Stomach smooth muscle (tissue), 2 donors: ENCODE results near the gene PCYT2.

Experiments
- H3K27ac ChIP-seq: one replicate; pipeline ENCODE4 v1.7.0; 2013; ENCODE audit warnings: mild to moderate bottlenecking, low read length, inconsistent platforms
- H3K27me3 ChIP-seq, 2 donors: one replicate each; pipeline ENCODE4 v1.7.0; 2013; ENCODE audit warnings: low read length in 2 of 2; ENCODE audit not compliant: insufficient read depth in 2 of 2, control insufficient read depth in 1 of 2
- H3K36me3 ChIP-seq, 2 donors: one replicate each; pipeline ENCODE4 v1.7.0; 2013; ENCODE audit warnings: low read length in 2 of 2; ENCODE audit not compliant: control insufficient read depth in 2 of 2, insufficient read depth in 2 of 2
- H3K4me1 ChIP-seq: one replicate; pipeline ENCODE4 v1.7.0; 2013; ENCODE audit warnings: low read length; ENCODE audit not compliant: control insufficient read depth, insufficient read depth
- H3K4me3 ChIP-seq, 2 donors: one replicate each; pipeline ENCODE4 v1.7.0; 2013; ENCODE audit warnings: low read length in 2 of 2
- H3K9ac ChIP-seq, 2 donors: one replicate each; pipeline ENCODE4 v1.7.0; 2013; ENCODE audit warnings: low read length in 2 of 2, mild to moderate bottlenecking in 1 of 2
- H3K9me3 ChIP-seq, 2 donors: one replicate each; pipeline ENCODE4 v1.7.0; 2013; ENCODE audit warnings: low read length in 2 of 2; ENCODE audit not compliant: control insufficient read depth in 2 of 2
- donor health status: healthy.
- donor health status: Pancreatic carcinoma.

The PCYT2 gene

GRCh38 chr17:81902653-81903414 lies 8.4 kb downstream of the PCYT2 start:
- Histone ChIP-seq H3K9me3 (no peaks in the 10 kb centered on the region), H3K27me3 (peaks cover 5 to 19% of the 10 kb centered on the region in 2 donors), H3K36me3 (peaks cover 7 to 19% of the 10 kb centered on the region in 2 donors), H3K9ac (no peak overlapping the region), H3K4me1 (peaks cover 12% of the 10 kb centered on the region), H3K4me3 (peak overlapping the region in 1 of 2 donors; percentile 55), H3K27ac (no peak overlapping the region)

GRCh38 chr17:81902023-81902652 lies 9.1 kb downstream of the PCYT2 start, which contains the start of gene NPB:
NPB (plus strand) TSS chr17:81902238; CDS start chr17:81902278, 40 bp downstream.
- Histone ChIP-seq H3K9ac (no peak within 1 kb of the TSS), H3K4me3 (peak within 1 kb of the TSS in 1 of 2 donors; percentile 55)

GRCh38 chr17:81901167-81902022 lies 9.8 kb downstream of the PCYT2 start:
- Histone ChIP-seq H3K4me3 (peak overlapping the region in 1 of 2 donors; percentile 55), H3K4me1 (peaks cover 12% of the 10 kb centered on the region), H3K9me3 (no peaks in the 10 kb centered on the region), H3K36me3 (peaks cover 7 to 23% of the 10 kb centered on the region in 2 donors), H3K27ac (no peak overlapping the region), H3K27me3 (peaks cover 5 to 19% of the 10 kb centered on the region in 2 donors), H3K9ac (no peak overlapping the region)

More at GRCh38 chr17:81902023-81902652, 9.1 kb downstream of the PCYT2 start, which contains the start of gene NPB:
- peaks cover 12% of the 10 kb centered on the region for H3K4me1 ChIP-seq
- H3K27ac ChIP-seq = no peak within 1 kb of the TSS
- H3K9me3 ChIP-seq = no peaks in the 10 kb centered on the region
- H3K27me3 ChIP-seq = peaks cover 5 to 19% of the 10 kb centered on the region in 2 donors
- peaks cover 7 to 19% of the 10 kb centered on the region in 2 donors for H3K36me3 ChIP-seq

GRCh38 chr17:81900181-81900820 lies 10.9 kb downstream of the PCYT2 start:
- Histone ChIP-seq H3K4me1 (peaks cover 12% of the 10 kb centered on the region), H3K9ac (no peak overlapping the region), H3K36me3 (peaks cover 9 to 29% of the 10 kb centered on the region in 2 donors), H3K4me3 (no peak overlapping the region), H3K27me3 (peaks cover 5 to 19% of the 10 kb centered on the region in 2 donors), H3K27ac (no peak overlapping the region), H3K9me3 (no peaks in the 10 kb centered on the region)

GRCh38 chr17:81899514-81900166 lies 11.6 kb downstream of the PCYT2 start:
- Histone ChIP-seq H3K4me3 (no peak overlapping the region), H3K4me1 (peaks cover 12% of the 10 kb centered on the region), H3K27ac (no peak overlapping the region), H3K36me3 (peaks cover 9 to 29% of the 10 kb centered on the region in 2 donors), H3K27me3 (peaks cover 5 to 19% of the 10 kb centered on the region in 2 donors), H3K9me3 (no peaks in the 10 kb centered on the region), H3K9ac (no peak overlapping the region)

- peaks cover 5 to 19% of the 10 kb centered on the region in 2 donors for H3K27me3 ChIP-seq
- H3K4me1 ChIP-seq = peaks cover 12% of the 10 kb centered on the region
- H3K36me3 ChIP-seq = peaks cover 9 to 33% of the 10 kb centered on the region in 2 donors
These were observed 12.3 kb downstream of the PCYT2 start for GRCh38 chr17:81898885-81899284.

GRCh38 chr17:81898029-81898866 lies 13.0 kb downstream of the PCYT2 start:
- Histone ChIP-seq H3K36me3 (peaks cover 9 to 34% of the 10 kb centered on the region in 2 donors), H3K4me3 (no peak overlapping the region), H3K9me3 (no peaks in the 10 kb centered on the region), H3K27ac (no peak overlapping the region), H3K27me3 (peaks cover 5 to 19% of the 10 kb centered on the region in 2 donors), H3K9ac (no peak overlapping the region), H3K4me1 (peaks cover 12% of the 10 kb centered on the region)

More at GRCh38 chr17:81898885-81899284, 12.3 kb downstream of the PCYT2 start:
- Histone ChIP-seq H3K9me3 (no peaks in the 10 kb centered on the region), H3K4me3 (no peak overlapping the region), H3K27ac (no peak overlapping the region), H3K9ac (no peak overlapping the region)

GRCh38 chr17:81895400-81895799 lies 15.8 kb downstream of the PCYT2 start:
- Histone ChIP-seq H3K27ac (no peak overlapping the region), H3K4me3 (no peak overlapping the region), H3K36me3 (peaks cover 9 to 34% of the 10 kb centered on the region in 2 donors), H3K27me3 (no peaks in the 10 kb centered on the region), H3K4me1 (peaks cover 8% of the 10 kb centered on the region), H3K9me3 (no peaks in the 10 kb centered on the region), H3K9ac (no peak overlapping the region)

GRCh38 chr17:81891303-81891552 lies 20.0 kb downstream of the PCYT2 start:
- Histone ChIP-seq H3K27ac (no peak overlapping the region), H3K27me3 (no peaks in the 10 kb centered on the region), H3K4me3 (peak overlapping the region; percentile 81 to 83), H3K9ac (peak overlapping the region in 1 of 2 donors; percentile 74), H3K4me1 (peaks cover 19% of the 10 kb centered on the region), H3K9me3 (no peaks in the 10 kb centered on the region), H3K36me3 (peaks cover 24 to 43% of the 10 kb centered on the region in 2 donors)
